ENCODE results near the gene ODF2.
"Not testable (repeated sequence)": the region's sequence is repeated elsewhere in the genome, so short reads cannot be mapped to it uniquely, and the experiment has no call there.

Gene ODF2

DNA sequence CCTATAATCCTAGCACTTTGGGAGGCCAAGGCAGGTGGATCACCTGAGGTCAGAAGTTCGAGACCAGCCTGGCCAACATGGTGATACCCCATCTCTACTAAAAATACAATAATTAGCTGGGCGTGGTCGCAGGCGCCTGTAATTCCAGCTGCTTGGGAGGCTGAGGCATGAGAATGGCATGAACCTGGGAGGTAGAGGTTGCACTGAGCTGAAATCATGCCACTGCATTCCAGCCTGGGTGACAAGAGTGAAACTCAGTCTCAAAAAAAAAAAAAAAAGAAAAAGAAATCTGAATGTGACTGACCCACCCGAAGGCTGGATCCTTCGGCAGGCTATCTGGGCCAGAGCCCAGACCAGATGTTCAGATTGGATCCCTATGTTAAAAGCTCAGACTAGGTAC is 32.5 kb upstream of the ODF2 start:
- not testable (repeated sequence) for DNase-seq (ENCODE audit: low spot score)

DNA sequence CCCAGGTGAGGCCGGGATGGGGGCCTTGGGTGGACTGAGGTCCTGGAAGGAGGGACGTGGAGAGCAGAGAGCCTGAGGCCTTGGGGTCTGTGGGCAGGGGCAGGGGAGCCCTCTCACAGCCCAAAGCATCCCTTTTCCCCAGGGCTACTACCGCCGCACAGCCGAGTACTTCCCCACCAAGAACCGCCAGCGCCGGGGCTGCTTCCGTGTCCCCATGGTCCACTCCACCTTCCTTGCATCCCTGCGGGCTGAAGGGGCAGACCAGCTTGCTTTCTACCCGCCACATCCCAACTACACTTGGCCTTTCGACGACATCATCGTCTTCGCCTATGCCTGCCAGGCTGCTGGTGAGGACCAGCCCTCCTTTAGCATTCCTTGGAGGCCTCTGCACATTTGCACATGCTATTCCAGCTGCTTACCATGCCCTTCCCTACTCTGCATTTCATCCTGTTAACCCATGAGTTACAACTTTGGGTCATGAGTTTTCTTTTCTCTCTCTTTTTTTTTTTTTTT is 31.5 kb upstream of the ODF2 start:
- DNase-seq (ENCODE audit: low spot score), result no peak

DNA sequence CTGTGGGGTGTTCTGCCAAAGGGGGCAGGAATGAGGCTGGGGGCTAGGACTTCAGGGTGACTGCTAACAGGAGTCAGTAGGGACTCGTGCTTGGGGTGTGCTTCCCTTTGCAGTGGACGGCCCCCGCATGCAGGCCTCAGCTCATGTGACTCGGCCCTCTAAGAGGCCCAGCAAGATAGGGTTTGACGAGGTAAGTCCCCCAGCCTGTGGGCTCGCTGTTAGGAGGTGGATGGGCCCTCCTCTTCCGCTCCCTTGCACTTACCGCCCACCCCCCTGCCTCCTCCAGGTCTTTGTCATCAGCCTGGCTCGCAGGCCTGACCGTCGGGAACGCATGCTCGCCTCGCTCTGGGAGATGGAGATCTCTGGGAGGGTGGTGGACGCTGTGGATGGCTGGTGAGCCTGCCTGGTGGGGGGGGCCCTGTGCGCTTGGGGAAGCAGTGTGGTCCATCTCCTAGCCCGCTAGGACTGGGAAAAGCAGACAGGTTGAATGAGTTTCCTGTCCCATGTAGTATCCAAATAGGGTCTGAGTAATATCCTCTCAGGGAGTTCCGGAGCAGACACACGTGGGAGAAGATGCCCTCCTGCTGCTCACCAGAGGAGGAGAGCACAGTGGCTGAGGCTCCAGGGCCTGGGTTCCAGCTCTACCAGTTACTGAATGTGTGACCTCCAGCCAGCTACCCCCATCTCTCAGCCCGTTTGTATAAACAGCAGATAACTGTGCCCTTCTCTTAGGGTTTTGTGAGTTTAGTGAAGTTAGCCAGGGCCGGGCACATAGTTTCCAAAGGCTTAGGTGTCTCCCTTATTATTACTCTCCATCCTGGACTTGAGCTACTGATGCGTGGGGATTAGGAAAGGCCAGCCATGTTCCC is 26.9 kb upstream of the ODF2 start:
- no peak for DNase-seq (ENCODE audit: low spot score)

GRCh38 chr9:128429513-128430086 is 26.2 kb upstream of the ODF2 start:
- no peak for DNase-seq (ENCODE audit: low spot score)

DNA sequence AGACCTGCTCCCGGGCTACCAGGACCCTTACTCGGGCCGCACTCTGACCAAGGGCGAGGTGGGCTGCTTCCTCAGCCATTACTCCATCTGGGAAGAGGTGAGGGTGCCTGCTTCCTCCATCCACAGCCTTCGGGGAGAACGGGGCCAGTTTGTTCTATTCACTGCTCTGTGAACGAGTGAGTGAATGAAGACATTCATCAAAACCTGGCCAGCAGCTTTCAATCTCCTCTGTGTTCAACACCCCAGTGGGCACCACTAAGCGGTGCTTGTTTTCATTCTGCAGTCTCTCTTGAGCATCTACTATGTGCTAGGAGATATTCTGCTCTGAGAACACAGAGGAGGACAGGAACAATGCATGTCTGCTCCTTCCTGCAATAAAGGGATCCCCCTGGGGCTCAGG is 24.6 kb upstream of the ODF2 start:
- no peak for DNase-seq (ENCODE audit: low spot score)

DNA sequence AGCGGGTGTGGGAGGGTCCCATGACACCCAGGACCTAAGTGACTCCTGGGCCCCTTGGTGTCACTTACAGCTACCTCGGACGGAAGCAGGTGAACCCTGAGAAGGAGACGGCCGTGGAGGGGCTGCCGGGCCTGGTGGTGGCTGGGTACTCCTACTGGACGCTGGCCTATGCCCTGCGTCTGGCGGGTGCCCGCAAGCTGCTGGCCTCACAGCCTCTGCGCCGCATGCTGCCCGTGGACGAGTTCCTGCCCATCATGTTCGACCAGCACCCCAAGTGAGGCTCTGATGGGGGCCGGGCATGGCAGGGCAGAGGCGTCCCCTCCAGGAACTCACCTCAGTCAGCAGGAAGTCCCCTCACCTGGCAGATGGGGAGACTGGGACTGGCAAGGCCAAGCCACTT is 21.5 kb upstream of the ODF2 start:
- no peak for DNase-seq (ENCODE audit: low spot score)

GRCh38 chr9:128435611-128436010 is 20.2 kb upstream of the ODF2 start:
- no peak for DNase-seq (ENCODE audit: low spot score)

DNA sequence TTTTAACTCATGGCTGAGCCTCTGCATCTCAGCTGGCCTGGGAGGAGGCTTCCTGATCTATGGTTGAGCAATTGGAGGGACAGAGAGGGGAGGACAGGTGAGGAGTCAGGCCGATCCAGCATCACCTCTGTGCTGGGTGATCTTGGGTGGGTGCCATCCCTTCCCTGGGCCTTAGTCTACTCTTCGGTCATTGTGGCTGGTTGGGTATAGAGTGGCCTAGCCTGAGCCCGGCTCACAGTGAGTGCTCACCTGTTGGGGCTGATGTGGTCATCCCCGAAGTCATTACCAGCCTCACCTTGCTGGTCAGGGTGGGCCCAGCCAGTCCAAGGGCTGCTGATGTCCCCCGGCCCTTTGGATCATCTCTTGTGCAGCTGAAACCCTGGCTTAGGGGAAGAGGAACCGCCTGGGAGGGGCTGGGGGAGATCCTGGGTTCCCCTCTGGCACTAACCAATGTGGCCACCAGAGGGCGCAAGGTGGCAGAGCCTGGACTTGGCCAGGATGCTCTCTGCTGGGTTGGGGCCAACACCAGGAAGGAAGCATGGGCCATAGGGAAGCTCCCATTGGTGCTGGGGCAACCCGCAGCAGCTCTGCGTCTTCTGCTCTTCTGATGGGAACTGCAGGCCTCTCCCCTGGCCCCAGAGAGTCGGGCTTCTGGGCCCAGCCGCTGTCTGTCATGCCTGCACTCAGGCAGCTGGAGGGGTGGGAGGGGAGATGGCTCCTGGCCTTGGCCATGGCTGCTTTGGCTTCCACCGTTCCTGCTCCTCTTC is 17.3 kb upstream of the ODF2 start:
- DNase-seq (ENCODE audit: low spot score), result peak; percentile 90

DNA sequence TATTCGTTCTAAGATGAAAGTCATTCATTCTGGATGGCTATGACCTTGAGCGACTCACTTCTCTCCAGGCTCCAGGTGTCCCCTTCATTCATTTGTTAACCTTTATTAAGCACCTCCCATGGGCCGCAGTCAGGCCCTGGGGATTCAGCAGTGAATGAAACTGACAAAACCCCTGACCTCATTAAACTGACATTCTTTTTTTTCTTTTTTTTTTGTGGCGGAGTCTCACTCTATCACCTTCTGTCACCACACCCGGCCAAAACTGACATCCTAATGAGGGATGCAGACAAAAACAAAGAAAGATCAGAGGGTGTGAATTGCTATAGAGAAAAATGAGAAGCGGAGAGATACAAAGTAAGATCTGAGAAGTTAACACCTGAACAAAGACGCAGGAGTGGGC is 16.5 kb upstream of the ODF2 start:
- DNase-seq (ENCODE audit: low spot score), result no peak

DNA sequence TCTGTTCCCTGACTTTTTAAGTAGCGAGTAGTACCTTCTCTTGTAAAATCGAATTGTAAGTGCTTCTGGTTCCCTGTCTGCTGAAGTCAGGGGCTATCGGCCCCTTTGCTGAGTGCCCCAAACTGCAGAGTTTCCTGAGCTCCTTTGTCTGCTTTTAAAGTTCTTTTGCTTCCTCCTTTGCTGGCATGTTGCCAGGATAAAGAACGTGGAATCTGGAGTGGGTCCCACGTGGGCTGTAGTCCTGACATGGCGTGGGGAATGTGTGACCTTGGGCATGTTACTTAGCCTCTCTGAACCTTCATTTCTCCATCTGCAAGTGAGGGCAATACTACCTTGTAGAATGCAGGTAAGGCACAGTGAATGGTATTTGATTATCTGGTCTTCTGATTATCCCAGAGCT is 13.7 kb upstream of the ODF2 start:
- no peak for DNase-seq (ENCODE audit: low spot score)

- not testable (repeated sequence) for DNase-seq (ENCODE audit: low spot score)
Measured at GRCh38 chr9:128446505-128446904, 9.3 kb upstream of the ODF2 start.

GRCh38 chr9:128448746-128449145 is 7.1 kb upstream of the ODF2 start:
- no peak for DNase-seq (ENCODE audit: low spot score)

DNA sequence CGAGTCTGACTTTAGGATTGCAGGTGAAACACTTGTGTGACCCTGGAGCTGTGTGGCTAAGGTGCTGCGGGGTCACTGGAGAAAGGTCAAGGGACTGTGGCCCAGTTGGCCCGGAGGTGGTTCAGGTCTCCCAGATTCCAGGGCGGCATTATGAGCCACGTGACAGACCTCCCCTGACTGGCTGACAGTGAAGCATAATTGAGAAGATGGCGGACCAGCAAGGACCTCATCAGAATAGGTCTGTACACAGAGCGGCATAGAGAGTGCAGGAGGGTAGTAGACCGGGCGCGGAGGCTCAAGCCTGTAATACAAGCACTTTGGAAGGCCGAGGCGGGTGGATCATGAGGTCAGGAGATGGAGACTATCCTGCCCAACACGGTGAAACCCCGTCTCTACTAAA is 815 bp upstream of the ODF2 start:
- DNase-seq (ENCODE audit: low spot score), result no peak

- DNase-seq (ENCODE audit: low spot score), result peak; percentile 80
Measured at GRCh38 chr9:128456613-128457061, 831 bp downstream of the ODF2 start.

DNA sequence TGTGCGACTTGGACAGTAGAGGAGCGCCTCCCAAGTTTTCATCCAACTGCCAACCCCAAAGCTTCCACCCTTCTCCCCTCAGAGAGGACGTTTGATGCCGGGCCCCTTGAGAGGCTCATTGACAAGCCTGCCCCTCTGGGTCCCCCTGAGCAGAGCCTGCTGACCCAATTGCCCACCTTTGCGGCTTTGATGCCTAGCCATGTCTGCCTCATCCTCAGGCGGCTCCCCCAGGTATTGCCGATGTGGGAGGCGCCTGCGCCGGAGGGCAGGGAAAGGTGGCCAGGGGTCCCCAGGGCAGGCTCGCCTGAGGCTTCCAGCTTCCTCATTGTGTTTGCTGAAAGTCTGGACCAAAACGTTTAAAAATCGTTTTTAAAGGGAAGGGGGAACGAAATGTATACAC is 1.4 kb downstream of the ODF2 start:
- DNase-seq (ENCODE audit: low spot score), result no peak

- no peak for DNase-seq (ENCODE audit: low spot score)
Measured at GRCh38 chr9:128459011-128459410, 3.2 kb downstream of the ODF2 start.

DNA sequence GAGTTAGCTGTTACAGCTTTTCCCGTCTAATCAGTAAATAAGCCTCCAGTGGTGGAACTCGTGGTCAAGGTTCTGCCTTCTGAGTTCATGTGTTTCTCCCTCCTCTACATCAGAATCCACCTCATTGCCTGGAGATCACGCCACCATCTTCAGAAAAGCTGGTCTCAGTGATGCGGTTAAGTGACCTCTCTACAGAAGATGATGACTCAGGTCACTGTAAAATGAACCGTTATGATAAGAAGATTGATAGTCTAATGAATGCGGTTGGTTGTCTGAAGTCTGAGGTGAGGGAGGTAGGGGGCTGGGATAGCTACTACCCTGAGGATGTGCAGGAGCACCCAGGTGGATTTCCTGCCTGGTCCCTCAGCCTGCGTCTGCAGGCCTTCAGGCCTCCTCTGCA is 13.3 kb downstream of the ODF2 start:
- no peak for DNase-seq (ENCODE audit: low spot score)

DNA sequence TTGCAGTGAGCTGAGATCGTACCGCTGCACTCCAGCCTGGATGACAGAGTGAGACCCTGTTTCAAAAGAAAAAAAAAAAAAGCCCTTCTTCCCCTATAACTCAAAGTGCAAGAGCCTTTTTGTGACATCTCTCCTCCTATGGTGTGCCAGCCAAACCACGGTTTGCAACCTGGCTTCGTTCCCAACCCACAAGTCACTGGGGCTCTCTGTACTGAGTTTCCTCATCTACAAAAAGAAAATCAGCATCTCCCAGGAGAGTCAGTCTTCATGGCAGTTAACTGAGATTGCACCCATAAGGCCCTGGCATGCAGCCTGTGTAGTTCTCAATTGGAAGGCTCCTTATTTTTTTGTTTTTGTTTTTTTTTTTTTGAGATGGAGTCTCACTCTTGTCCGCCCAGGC is 14.8 kb downstream of the ODF2 start:
- DNase-seq (ENCODE audit: low spot score), result no peak

DNA sequence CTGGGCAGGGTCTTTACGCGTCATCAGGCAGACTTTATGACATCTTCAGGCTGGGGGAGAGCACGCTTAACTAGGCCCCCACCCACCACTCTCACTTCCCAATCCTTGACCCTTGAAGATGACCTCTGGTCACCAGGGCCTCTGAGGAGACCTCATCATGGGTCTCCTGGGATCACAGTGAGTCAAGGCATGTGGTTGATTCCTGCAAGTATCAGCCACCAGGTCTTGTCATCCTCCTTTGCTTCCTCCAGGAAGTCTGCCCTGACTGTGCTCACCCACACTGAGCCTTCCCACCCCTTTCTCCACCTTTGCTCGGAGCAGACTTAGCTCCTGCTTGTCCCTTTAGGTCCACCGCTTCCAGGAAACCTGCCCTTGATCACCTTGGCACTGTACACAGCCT is 17.3 kb downstream of the ODF2 start:
- DNase-seq (ENCODE audit: low spot score), result no peak

GRCh38 chr9:128475867-128476266 is 20.1 kb downstream of the ODF2 start:
- no peak for DNase-seq (ENCODE audit: low spot score)

DNA sequence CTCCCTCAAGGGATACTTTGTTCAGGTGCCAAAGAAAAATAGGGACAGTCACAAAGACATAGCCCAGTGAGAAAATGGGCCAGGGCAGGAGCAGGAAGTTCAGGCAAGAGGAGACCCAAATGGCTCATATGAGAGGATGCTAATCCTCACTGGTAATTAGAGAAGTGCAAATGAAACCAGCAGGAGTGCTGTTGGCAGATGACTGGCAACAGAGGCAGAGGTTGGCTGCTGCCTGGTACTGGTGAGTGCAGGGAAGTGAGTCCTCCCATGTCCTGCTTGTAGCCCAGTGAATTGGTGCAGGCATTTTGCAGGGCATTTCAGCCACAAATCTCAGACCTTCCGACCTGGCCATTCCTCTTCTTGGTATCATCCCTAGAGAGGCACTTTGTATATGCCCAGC is 23.5 kb downstream of the ODF2 start:
- no peak for DNase-seq (ENCODE audit: low spot score)

- DNase-seq (ENCODE audit: low spot score), result no peak
Measured at GRCh38 chr9:128481561-128481960, 25.8 kb downstream of the ODF2 start.

GRCh38 chr9:128482186-128482585 is 26.4 kb downstream of the ODF2 start:
- DNase-seq (ENCODE audit: low spot score), result no peak

Measured in left forelimb (tissue), 1 donor.